ENCODE measurements around the gene PARP16.
A peak's percentile ranks its signal among the peaks of the same experiment; 100 is the strongest.
"Not testable (repeated sequence)": the region's sequence is repeated elsewhere in the genome, so short reads cannot be mapped to it uniquely, and the experiment has no call there.

Gene PARP16

DNA sequence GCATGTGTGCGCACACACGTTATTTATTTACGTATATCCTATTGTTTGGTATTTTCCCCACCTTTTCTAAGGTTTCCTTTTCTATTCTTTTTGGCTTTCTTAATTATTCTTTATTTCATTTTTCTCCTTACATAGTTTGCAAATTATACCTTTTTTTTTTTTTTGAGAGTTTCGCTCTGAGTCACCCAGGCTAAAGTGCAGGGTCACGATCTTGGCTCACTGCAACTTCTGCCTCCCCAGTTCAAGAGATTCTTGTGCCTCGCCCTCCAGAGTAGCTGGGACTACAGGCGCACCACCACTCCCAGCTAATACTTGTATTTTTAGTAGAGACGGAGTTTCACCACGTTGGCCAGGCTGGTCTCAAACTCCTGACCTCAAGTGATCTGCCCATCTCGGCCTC, 55.4 kb downstream of the PARP16 start:
- DNase-seq = peak; percentile 15

- not testable (repeated sequence) for DNase-seq
Measured at GRCh38 chr15:65226901-65227300, 59.8 kb downstream of the PARP16 start.

GRCh38 chr15:65226221-65226620, 60.5 kb downstream of the PARP16 start:
- no peak for DNase-seq

- DNase-seq = no peak
Measured at GRCh38 chr15:65223996-65224395, 62.7 kb downstream of the PARP16 start.

- no peak for DNase-seq
Measured at GRCh38 chr15:65222891-65223290, 63.8 kb downstream of the PARP16 start.

GRCh38 chr15:65221697-65222096, 65.0 kb downstream of the PARP16 start:
- DNase-seq = no peak

DNA sequence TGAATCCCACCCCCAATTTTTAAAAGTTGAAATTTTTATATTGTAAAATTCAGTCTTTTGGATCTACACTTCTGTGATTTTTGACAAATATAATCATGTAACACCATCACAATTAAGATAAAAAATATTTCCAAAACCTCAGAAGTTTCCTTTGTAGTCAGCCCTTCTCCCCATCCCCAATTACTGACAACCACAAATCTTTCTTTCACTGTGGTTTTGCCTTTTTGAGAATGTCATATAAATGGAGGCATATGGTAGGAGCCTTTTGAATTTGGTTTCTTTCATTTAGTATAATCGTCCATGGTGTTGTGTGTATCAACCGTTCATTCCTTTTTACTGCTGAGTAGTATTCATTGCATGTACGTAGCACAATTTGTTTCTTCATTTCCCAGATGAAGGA, 67.5 kb downstream of the PARP16 start:
- DNase-seq = peak; percentile 38

- peak; percentile 33 for DNase-seq
Measured at GRCh38 chr15:65217526-65218482, 68.9 kb downstream of the PARP16 start.

- DNase-seq = no peak
Measured at GRCh38 chr15:65215496-65215895, 71.2 kb downstream of the PARP16 start.

GRCh38 chr15:65214010-65214409, 72.7 kb downstream of the PARP16 start:
- DNase-seq = no peak

DNA sequence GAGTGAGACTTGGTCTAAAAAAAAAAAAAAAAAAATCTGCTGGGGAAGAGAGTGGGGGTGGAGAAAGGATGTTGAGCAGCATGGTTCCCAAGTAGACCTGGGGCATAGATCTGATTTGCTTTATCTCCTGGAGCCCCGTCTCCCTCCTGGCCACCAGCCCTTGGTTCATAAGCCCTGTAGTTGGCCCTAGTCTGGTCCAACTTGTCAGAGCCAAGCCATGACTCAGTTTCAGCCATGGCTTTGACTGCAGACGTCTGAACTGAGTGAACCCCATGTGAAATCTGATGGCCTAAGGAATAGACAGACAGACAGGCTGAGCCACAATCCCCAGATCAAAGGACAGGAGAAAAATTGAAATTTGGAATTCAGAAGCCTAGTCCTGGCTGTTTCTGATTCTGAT, 73.4 kb downstream of the PARP16 start:
- DNase-seq = no peak

DNA sequence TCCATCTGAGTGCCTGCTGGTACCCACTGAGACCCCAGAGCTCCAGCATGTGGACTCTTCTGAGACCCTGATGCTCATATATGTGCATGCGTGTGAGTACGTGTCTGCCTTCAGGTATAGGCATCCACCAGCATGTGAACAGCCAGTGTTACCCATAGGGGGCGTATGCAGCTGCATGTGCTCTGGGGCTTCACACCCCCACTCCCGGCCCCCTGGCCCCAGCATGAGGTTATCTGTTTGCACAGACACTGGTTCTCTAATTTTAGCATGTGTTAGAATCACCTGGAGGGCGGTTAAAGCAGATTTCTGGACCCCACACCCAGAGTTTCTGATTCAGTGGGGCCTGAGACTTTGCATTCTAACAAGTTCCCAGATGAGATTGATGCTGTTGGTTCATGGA, 74.6 kb downstream of the PARP16 start:
- peak; percentile 58 for DNase-seq

DNA sequence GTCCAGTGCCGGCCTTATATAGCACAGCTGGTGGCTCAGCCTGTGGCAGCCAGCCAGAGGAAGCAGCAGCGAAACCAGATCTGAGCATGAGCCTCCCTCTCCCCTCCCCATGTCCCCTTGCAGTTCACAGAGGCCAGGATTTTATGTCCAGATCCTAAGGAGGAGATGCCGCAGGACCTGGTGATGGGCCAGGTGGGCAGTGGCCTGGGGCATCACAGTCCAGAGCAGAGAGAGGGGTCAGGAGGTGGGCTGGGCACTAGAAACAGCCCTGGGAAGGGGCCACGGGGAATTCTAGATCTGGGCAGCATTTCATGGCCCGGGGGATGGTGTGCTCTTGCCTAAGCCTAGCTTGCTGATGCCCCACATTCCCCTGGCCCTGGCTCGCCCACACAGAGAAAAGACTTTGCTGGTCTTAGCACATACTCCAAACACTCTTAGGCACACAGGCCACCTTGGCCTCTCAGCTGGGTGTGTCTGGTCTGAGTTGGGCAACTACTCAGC, 75.2 kb downstream of the PARP16 start:
- no peak for DNase-seq

- DNase-seq = no peak
Measured at GRCh38 chr15:65210770-65211481, 75.8 kb downstream of the PARP16 start, which contains the start of gene CILP. TSS of gene CILP (minus strand) at chr15:65211473. CDS start at chr15:65209755, 1,718 bp downstream.

DNA sequence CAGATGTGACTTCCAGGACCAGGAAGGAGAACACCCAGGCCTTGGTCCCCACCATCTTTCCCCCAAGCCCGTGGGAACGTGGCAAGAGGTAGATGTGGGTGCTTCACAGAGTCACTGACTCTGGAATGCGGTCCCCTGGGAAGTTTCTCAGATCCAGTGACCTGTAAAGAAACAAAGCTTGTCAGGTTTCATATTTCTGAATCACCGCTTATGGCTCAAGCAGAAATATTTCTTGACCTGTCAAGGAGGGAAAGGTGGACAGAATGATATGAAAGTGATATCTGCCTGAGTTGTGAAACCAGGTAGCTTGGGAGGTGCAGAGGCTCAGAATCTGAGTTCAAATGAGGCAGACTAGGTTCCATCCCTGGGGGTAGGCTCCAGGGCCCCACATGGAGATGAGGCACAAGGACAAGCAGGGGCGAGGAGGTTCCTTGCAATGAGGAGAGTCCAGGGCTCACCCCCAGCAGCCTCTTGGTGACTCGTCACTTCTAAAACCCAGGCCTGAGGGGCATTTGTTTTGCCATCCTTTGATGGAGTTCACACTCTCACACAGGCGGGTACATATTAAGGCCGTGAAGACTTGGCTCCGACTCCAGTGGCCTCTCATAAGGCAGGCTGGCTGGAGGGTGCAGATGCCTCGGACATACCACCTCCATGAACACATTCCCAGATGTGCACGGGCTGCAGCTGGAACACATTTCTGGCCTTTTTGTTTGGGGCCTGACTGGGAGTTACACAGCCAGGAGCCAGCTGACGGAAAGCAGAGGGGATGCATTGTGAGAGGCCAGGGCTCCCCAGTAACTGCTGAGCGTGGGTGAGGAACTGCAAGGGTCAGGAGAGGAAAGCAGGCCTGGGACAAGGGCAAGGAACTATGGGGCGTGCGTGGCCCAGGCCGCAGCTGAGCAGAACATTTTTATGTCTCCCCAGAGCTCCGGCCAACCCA, 76.7 kb downstream of the PARP16 start:
- no peak for DNase-seq

DNA sequence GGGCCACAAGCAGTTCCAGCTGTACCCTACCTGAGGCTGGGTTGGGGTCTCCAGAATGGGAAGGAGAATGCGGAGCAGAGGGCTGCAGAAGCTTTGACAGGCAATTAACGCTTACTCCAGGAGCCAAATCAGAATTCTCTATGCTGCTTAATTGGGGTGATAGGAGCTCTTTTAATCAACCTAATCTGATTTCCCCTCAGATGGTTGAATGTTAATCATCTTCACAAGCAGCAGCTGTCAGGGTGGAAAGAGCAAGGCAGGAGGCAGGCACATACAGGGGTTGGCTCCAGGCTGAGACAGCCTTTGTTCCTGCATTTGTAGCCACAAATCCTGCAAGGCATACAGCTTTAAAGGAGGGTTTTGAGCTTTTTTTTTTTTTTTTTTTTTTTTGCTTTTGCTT, 78.0 kb downstream of the PARP16 start:
- no peak for DNase-seq
